Activated T-helper 9 cell treated with anti-CD3 and anti-CD28 coated beads, Interleukin-2, amount 50 U/mL, for 16 hours (primary cell): Measurements from ENCODE around the gene PSAPL1.

Experiments
- DNase-seq: peaks from one replicate; pipeline ENCODE4 v3.0.0-alpha.2; 2020; ENCODE audit warnings: low read depth

Gene PSAPL1

GRCh38 chr4:7396186-7396910, 38.4 kb downstream of the PSAPL1 start:
- DNase-seq = no peak

DNA sequence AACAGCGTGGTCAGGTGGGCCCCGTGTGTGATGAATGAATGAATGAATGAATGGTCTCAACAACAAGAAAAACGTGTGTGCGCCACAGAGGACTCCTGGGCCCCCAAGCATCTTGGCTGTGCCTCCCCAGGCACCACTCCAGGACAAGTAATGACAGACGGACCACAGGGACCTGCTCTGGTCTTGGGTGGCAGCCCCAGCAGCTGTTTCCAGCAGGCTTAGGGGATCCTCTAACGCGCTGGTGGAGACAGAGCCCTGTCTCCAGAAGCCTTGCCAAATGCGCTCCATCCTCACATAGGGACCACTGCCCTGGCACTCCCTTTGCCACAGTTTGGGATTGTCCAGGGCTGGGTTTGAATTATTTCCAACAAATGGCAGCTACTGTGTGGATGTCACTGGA, 39.1 kb downstream of the PSAPL1 start:
- DNase-seq = no peak

DNA sequence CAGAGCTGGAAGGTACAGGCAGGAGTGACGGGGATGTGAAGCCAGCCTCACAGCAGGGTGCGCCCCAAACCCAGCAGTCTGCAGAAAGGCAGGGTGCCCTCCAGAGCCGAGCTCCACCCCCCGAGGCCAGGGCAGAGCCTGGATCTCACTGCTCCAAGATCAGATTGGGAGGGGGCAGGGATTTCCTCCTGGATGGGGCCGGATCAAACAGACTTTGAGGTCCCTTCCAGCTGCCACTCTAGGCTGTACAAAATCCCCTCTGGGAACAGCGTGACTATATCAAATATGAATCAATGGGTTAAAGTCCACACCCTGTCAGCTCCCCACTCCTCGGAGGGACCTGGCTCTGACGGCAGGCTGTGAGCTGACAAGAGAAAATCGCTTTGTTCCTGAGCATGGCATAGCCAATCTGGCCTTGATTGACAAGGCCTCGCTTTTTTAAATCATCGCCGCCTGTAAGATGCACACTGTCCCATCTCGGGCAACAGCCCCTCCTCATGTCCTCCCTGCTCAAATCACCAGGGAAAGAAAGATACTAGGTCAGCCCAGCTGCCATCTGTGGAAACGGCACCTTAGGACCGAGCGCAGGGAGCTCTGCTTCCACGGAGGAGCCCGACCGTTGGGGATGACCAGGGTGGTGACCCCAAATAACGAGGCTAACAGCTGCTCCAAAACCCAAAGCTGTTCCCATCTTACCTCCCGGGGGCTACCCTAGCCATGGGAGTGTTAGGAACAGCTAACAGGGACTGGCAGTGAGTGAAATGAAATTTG, 39.9 kb downstream of the PSAPL1 start:
- DNase-seq = no peak

- DNase-seq = no peak
Measured at GRCh38 chr4:7393601-7394575, 40.8 kb downstream of the PSAPL1 start.

- no peak for DNase-seq
Measured at GRCh38 chr4:7392438-7393421, 42.0 kb downstream of the PSAPL1 start.

DNA sequence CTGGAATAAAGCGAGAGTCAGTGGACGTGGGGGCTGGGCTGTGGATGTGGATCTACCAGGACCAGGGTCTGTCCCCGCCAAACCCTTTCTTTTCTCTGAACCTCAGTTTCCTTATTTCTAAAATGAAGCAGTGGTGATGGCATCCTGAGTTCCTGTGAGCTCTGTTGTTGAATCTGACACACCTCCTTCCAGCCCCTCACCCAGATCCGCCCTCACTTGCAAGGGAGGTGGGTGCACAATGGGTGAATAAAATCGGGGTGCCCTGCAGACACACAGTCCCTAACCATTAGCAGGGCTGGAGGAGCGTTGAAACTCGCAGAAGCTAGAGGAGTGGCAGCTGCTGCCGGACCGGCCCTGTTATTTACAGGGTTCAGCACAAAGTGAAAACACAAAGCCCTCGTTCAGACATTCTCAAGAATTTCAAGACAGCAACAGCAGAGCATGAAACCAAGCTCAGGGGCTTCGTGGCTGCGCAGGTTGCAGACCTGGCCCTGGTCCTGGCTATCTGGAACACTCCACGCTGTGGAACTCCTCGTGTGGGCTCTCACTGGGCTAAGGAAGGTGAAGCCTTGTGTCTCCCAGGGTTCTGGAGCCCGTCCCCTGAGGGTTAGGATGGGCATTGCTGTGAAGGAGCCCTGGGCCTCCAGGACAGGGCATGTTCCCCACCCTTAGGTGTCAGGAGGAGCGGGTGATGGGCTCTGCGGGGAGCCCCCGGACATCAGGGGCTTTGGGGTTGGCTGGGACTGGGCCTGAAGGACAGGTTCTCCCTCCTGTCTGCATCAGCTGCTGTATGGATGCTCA, 42.9 kb downstream of the PSAPL1 start:
- no peak for DNase-seq

DNA sequence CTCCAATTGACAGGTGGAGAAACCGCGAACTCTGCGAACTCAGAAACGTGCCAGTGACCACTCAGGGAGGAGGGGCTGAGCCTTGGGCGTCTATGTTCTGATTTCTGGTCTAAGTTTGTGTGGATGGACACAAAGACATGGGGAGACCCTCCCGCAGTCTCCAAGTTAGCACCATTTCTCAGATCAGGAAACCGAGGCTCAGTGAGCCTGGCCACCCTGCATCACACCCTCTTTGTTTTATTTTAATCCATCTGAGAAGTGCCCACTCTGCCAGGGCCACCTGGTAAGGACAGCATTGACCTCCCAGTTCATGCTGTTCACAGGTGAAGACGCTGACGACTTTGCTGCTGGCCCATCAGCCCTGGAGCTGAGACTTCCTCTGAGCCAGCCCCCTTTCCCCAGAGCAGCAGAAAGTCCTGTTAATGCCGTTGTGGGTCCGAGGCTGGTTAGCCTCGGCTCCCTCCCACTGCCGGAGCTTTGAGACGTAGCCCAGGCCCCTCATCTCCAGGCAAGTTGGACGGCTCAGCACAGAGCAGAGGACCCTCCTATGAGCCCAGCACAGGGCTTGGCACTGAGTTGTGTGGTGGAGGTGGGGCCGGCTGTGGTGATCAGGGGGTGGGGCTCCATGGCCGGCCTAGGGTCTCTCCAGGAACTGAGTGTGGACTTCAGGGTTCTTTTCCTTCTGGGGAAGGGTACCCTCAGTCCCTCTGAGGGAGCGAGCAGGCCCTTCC, 43.7 kb downstream of the PSAPL1 start:
- DNase-seq = no peak

- no peak for DNase-seq
Measured at GRCh38 chr4:7390336-7390735, 44.4 kb downstream of the PSAPL1 start.

- DNase-seq = no peak
Measured at GRCh38 chr4:7389719-7390118, 45.0 kb downstream of the PSAPL1 start.

- no peak for DNase-seq
Measured at GRCh38 chr4:7389101-7389701, 45.5 kb downstream of the PSAPL1 start.

DNA sequence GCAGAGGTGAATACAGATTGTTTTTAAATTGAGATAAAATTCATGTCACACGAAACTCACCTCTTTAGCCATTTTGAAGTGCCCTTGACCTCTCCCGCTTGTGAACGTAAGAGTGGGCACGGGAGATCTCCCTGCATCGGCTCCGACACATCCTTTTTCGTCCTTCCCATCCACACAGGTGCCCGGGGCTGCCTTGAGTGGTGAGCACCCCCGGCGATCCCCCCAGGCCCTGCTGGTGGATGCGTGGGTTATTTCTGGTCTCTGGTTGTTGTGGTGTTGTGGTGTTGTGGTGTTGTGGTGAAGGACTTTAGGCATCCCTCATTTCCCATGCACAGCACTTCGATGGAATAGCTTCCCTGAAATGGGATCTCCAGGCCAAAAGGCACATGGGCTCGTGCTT, 46.1 kb downstream of the PSAPL1 start:
- DNase-seq = no peak

GRCh38 chr4:7387925-7388324, 46.8 kb downstream of the PSAPL1 start:
- DNase-seq = no peak

GRCh38 chr4:7384929-7385890, 49.5 kb downstream of the PSAPL1 start:
- DNase-seq = no peak

- no peak for DNase-seq
Measured at GRCh38 chr4:7384003-7384928, 50.5 kb downstream of the PSAPL1 start.

GRCh38 chr4:7383266-7383665, 51.5 kb downstream of the PSAPL1 start:
- DNase-seq = no peak

DNA sequence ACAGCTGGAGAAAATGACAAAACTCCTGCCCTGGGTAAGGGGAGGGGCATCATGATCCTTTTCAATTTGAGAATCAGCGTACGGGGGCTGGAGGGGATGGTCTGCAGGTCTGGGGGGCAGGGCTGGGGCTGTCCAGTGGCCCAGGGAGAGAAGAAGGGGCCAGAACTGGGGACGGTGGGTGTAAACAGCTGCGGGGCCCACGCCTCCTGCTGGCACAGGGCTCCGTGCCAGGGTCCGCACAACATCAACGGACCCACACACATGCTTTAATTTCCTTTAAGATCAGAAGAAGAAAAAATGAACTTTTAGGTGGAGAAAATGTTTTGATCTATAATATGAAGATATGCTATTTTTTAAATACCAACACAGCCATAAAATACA, 52.1 kb downstream of the PSAPL1 start:
- DNase-seq = no peak
